Mesenchymal stem cell (in vitro differentiated cells and primary cell): ENCODE results near the gene EHD4.

Experiments used
- DNase-seq: peaks from one replicate; pipeline ENCODE4 v3.0.0-alpha.2; 2013
- H2AFZ ChIP-seq: one replicate; pipeline ENCODE4 v1.6.1; 2013; ENCODE audit warnings: low read depth, mild to moderate bottlenecking, control low read depth, inconsistent platforms, low read length, moderate library complexity
- H2AK5ac ChIP-seq: 2 replicates; pipeline ENCODE4 v1.6.1; 2013; ENCODE audit warnings: low read length, moderate library complexity, mild to moderate bottlenecking, inconsistent platforms; ENCODE audit not compliant: severe bottlenecking
- H2BK120ac ChIP-seq: one replicate; pipeline ENCODE4 v1.6.1; 2013; ENCODE audit warnings: low read depth, mild to moderate bottlenecking, inconsistent platforms, low read length, moderate library complexity
- H2BK12ac ChIP-seq, 2 experiments: one replicate each; pipeline ENCODE4 v1.6.1; 2013; ENCODE audit warnings: inconsistent platforms in 2 of 2, low read length in 2 of 2, mild to moderate bottlenecking in 2 of 2, moderate library complexity in 2 of 2, control low read depth in 1 of 2
- H2BK15ac ChIP-seq: one replicate; pipeline ENCODE4 v1.6.1; 2013; ENCODE audit warnings: mild to moderate bottlenecking, low read depth, inconsistent platforms; ENCODE audit not compliant: poor library complexity, severe bottlenecking
- H2BK5ac ChIP-seq: 2 replicates; pipeline ENCODE4 v1.6.1; 2013; ENCODE audit warnings: low read depth, mild to moderate bottlenecking, low read length, control low read depth, inconsistent platforms; ENCODE audit not compliant: poor library complexity, severe bottlenecking
- H3K14ac ChIP-seq, 2 experiments: one replicate each; pipeline ENCODE4 v1.6.1; 2013; ENCODE audit warnings: inconsistent platforms in 2 of 2, low read length in 2 of 2, control low read depth in 1 of 2, mild to moderate bottlenecking in 1 of 2, moderate library complexity in 1 of 2
- H3K18ac ChIP-seq, 2 experiments: one replicate each; pipeline ENCODE4 v1.6.1; 2013; ENCODE audit warnings: inconsistent platforms in 2 of 2, low read length in 2 of 2, control low read depth in 1 of 2, low read depth in 1 of 2, mild to moderate bottlenecking in 1 of 2
- H3K23ac ChIP-seq, 2 experiments: one replicate each; pipeline ENCODE4 v1.6.1; 2013; ENCODE audit warnings: inconsistent platforms in 2 of 2, low read length in 2 of 2, mild to moderate bottlenecking in 2 of 2, moderate library complexity in 2 of 2, control low read depth in 1 of 2
- H3K27ac ChIP-seq: 2 replicates; pipeline ENCODE4 v1.5.1; 2013; ENCODE audit warnings: mild to moderate bottlenecking, moderate library complexity, low read length, control low read depth, inconsistent platforms; ENCODE audit not compliant: poor library complexity, severe bottlenecking
- H3K27me3 ChIP-seq, 2 experiments: 2 replicates each; pipeline versions ENCODE4 v1.6.1 to v1.7.0; 2013; ENCODE audit warnings: low read length in 2 of 2, mild to moderate bottlenecking in 2 of 2, moderate library complexity in 2 of 2, control low read depth in 1 of 2, inconsistent platforms in 1 of 2; ENCODE audit not compliant: control insufficient read depth in 1 of 2, insufficient read depth in 1 of 2
- H3K36me3 ChIP-seq, 2 experiments: 2 replicates each; pipeline versions ENCODE4 v1.6.1 to v1.7.0; 2013; ENCODE audit warnings: low read length in 2 of 2, control low read depth in 1 of 2, inconsistent platforms in 1 of 2, low read depth in 1 of 2, mild to moderate bottlenecking in 1 of 2; ENCODE audit not compliant: insufficient read depth in 2 of 2, control insufficient read depth in 1 of 2
- H3K4ac ChIP-seq, 2 experiments: one replicate each; pipeline ENCODE4 v1.6.1; 2013; ENCODE audit warnings: inconsistent platforms in 2 of 2, low read length in 2 of 2, mild to moderate bottlenecking in 2 of 2, moderate library complexity in 2 of 2, control low read depth in 1 of 2, low read depth in 1 of 2
- H3K4me1 ChIP-seq: 2 replicates; pipeline ENCODE4 v1.6.1; 2013; ENCODE audit warnings: low read depth, low read length, control low read depth; ENCODE audit not compliant: control insufficient read depth, insufficient read depth
- H3K4me2 ChIP-seq: 2 replicates; pipeline ENCODE4 v1.6.1; 2013; ENCODE audit warnings: low read length, mild to moderate bottlenecking, inconsistent platforms; ENCODE audit not compliant: poor library complexity, severe bottlenecking
- H3K4me3 ChIP-seq, 2 experiments: 2 replicates each; pipeline versions ENCODE4 v1.5.1 to v1.7.0; 2013; ENCODE audit warnings: low read length in 2 of 2, mild to moderate bottlenecking in 2 of 2, control low read depth in 1 of 2, low read depth in 1 of 2; ENCODE audit not compliant: insufficient read depth in 1 of 2
- H3K79me1 ChIP-seq: replicated peaks from 2 replicates; pipeline ENCODE4 v1.6.1; 2013; ENCODE audit warnings: mild to moderate bottlenecking, control low read depth, low read length, inconsistent platforms; ENCODE audit not compliant: poor library complexity, severe bottlenecking
- H3K9ac ChIP-seq: 2 replicates; pipeline ENCODE4 v1.7.0; 2013; ENCODE audit warnings: mild to moderate bottlenecking, low read length, moderate library complexity
- H3K9me3 ChIP-seq: 2 replicates; pipeline ENCODE4 v1.7.0; 2013; ENCODE audit warnings: mild to moderate bottlenecking, low read length; ENCODE audit not compliant: control insufficient read depth
- H4K8ac ChIP-seq: one replicate; pipeline ENCODE4 v1.6.1; 2013; ENCODE audit warnings: inconsistent platforms, mild to moderate bottlenecking, low read length, moderate library complexity
- H4K91ac ChIP-seq: one replicate; pipeline ENCODE4 v1.6.1; 2013; ENCODE audit warnings: mild to moderate bottlenecking, low read length, inconsistent platforms
- WGBS: methylation state at CpG from one replicate; pipeline ENCODE4 v1.1.7; 2013; ENCODE audit warnings: mixed read lengths; 5-methylcytosine and 5-hydroxymethylcytosine counted together

EHD4 gene

GRCh38 chr15:41974041-41974440, 1.7 kb upstream of the EHD4 start:
- Histone ChIP-seq H3K4me2 (no peak overlapping the region), H3K18ac (no peak overlapping the region), H4K8ac (no peak overlapping the region), H2BK15ac (no peak overlapping the region), H3K9ac (no peak overlapping the region), H3K9me3 (no peaks in the 10 kb centered on the region), H2BK120ac (no peak overlapping the region), H3K79me1 (no peaks in the 10 kb centered on the region), H3K36me3 (peaks cover 0 to 5% of the 10 kb centered on the region in 2 experiments), H3K23ac (no peak overlapping the region), H2AK5ac (no peak overlapping the region), H2BK12ac (no peak overlapping the region), H2BK5ac (no peak overlapping the region), H3K27ac (no peak overlapping the region), H3K4me3 (no peak overlapping the region), H3K4ac (no peak overlapping the region), H3K27me3 (peaks cover 0 to 11% of the 10 kb centered on the region in 2 experiments), H4K91ac (no peak overlapping the region), H3K14ac (no peak overlapping the region), H2AFZ (no peak overlapping the region), H3K4me1 (peaks cover 4% of the 10 kb centered on the region)
- no peak for DNase-seq
- no CpG with 5 or more reads among the region's 1 CpG for WGBS

- H2AFZ ChIP-seq, result peak overlapping the region; percentile 95
- peak overlapping the region; percentile 96 to 98 for H3K18ac ChIP-seq
- peak overlapping the region; percentile 96 for H2BK5ac ChIP-seq
- H2BK12ac ChIP-seq, result peak overlapping the region in 1 of 2 experiments; percentile 26
- no peaks in the 10 kb centered on the region for H3K79me1 ChIP-seq
- peaks cover 0 to 7% of the 10 kb centered on the region in 2 experiments for H3K36me3 ChIP-seq
- H3K9me3 ChIP-seq, result no peaks in the 10 kb centered on the region
- H4K91ac ChIP-seq, result peak overlapping the region; percentile 94
- no peaks in the 10 kb centered on the region for H3K27me3 ChIP-seq
- H3K4me2 ChIP-seq, result peak overlapping the region; percentile 69
- peak overlapping the region; percentile 95 to 99 for H3K4me3 ChIP-seq
- H3K4ac ChIP-seq, result peak overlapping the region; percentile 97 to 99
- peak overlapping the region; percentile 88 for H3K27ac ChIP-seq
- peak overlapping the region; percentile 95 for H4K8ac ChIP-seq
- H2BK120ac ChIP-seq, result no peak overlapping the region
- no peak for DNase-seq
- H3K9ac ChIP-seq, result peak overlapping the region; percentile 90
- H3K4me1 ChIP-seq, result peaks cover 8% of the 10 kb centered on the region
- no peak overlapping the region for H2AK5ac ChIP-seq
- 0% methylated on average over 18 of the region's 46 CpGs for WGBS
- peak overlapping the region; percentile 79 to 85 for H3K23ac ChIP-seq
- peak overlapping the region; percentile 65 to 94 for H3K14ac ChIP-seq
- no peak overlapping the region for H2BK15ac ChIP-seq
Measured at GRCh38 chr15:41971895-41972252, 483 bp downstream of the EHD4 start.

DNA sequence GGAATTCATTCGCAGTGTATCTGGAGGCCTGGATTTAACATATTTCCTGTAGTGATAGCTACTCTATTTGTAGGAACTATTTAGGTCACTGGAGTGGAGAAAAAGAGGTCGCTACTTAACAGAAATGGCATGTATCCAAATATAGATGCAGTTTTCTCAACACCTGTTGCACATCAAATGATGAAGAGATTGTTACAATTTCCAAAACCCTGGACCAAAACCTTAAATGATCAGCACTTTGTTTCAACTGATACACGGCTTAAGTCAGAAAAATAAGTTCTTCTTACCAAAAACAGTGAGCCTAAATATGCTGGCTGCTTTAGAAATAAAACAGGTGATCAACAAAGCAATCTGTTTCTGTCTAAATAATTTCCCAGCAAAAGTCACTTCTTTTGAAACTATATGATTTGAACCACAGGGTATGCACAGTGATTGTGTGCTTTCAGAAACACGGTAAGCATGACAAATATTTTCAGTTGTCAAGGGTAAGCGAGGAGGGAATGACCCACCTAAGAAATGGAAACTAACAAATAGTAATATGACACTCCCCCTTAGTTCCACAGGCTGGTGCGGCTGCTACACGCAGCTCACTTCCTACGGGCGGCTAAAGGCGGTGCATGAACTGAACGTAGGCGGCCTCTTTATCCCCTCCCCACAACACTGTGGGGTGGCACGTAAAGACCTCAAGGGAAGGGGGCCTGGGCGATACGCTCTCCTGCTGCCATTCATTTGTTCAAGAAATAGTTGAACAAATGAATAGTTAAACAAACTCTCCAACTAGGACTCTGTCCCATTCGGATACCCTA, 1.1 kb downstream of the EHD4 start:
- Histone ChIP-seq H3K14ac (peak overlapping the region in 1 of 2 experiments; percentile 94), H4K91ac (no peak overlapping the region), H3K4me3 (peak overlapping the region; percentile 95 to 99), H3K36me3 (peaks cover 0 to 11% of the 10 kb centered on the region in 2 experiments), H2AK5ac (no peak overlapping the region), H3K23ac (peak overlapping the region in 1 of 2 experiments; percentile 85), H4K8ac (no peak overlapping the region), H3K4ac (peak overlapping the region; percentile 3 to 99), H3K27ac (peak overlapping the region; percentile 88), H3K9me3 (no peaks in the 10 kb centered on the region), H3K27me3 (no peaks in the 10 kb centered on the region), H2BK5ac (peak overlapping the region; percentile 96), H2BK15ac (no peak overlapping the region), H2BK120ac (no peak overlapping the region), H2BK12ac (peak overlapping the region in 1 of 2 experiments; percentile 26), H3K9ac (peak overlapping the region; percentile 90), H2AFZ (peak overlapping the region; percentile 95), H3K4me2 (peak overlapping the region; percentile 69), H3K18ac (peak overlapping the region; percentile 96 to 98), H3K4me1 (peaks cover 12% of the 10 kb centered on the region), H3K79me1 (no peaks in the 10 kb centered on the region)
- DNase-seq, result peak; percentile 81
- WGBS, result 4% methylated on average over 13 of the region's 16 CpGs

- Histone ChIP-seq H4K91ac (no peak overlapping the region), H2BK12ac (no peak overlapping the region), H2BK120ac (no peak overlapping the region), H3K27me3 (no peaks in the 10 kb centered on the region), H2AK5ac (peak overlapping the region; percentile 8), H3K9ac (no peak overlapping the region), H3K4me2 (peak overlapping the region; percentile 56), H2BK5ac (no peak overlapping the region), H3K23ac (no peak overlapping the region), H3K4me3 (peak overlapping the region in 1 of 2 experiments; percentile 95), H4K8ac (no peak overlapping the region), H3K27ac (peak overlapping the region; percentile 13), H3K4me1 (peaks cover 21% of the 10 kb centered on the region), H2BK15ac (no peak overlapping the region), H3K79me1 (no peaks in the 10 kb centered on the region), H3K14ac (no peak overlapping the region), H3K18ac (no peak overlapping the region), H2AFZ (no peak overlapping the region), H3K36me3 (peaks cover 0 to 13% of the 10 kb centered on the region in 2 experiments), H3K9me3 (no peaks in the 10 kb centered on the region), H3K4ac (no peak overlapping the region)
- no peak for DNase-seq
- 100% methylated on average over 1 of the region's 1 CpG for WGBS
Measured at GRCh38 chr15:41970456-41970855, 1.9 kb downstream of the EHD4 start.
